Measurements from ENCODE around the gene SRA1.
"Not testable (repeated sequence)": the region's sequence is repeated elsewhere in the genome, so short reads cannot be mapped to it uniquely, and the experiment has no call there.

SRA1 gene

DNA sequence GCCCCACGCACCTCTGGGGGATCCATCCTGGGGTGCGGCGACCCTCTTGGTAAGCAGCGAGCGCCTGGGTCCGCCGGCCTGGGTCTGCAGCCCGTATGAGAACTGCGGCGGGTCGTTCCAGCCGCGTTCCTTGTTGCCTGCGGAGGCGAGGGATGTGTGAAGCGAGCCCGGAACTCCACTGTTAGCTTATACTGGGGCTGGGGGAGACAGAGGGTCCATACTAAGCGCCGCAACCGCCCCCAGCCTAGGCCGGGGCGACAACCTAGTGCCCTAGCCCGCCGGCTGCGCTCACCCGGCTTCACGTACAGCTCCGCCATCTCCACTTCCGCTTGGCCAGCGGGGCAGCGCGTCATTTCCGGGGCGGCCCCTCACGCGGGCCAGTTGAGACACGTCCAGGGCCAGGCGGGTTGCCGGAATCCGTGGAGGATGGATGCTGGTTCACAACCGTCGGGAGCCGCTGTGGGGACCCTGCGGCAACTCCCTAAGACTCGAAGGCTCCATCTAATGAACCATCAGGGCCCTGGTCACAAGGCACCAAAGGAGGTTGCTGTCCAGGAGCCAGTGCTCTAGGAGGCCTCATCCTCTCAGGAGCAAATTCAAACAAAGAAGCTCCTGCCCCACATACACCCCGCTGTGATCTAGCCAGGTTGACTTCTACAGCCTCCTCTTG, at the start of gene SRA1:
SRA1 (minus strand) TSS at position 338 of the 670 bp plus-strand sequence; CDS start at position 317, 21 bp downstream.
- peak; percentile 85 for DNase-seq (ENCODE audit: extremely low spot score, insufficient read length, low read depth)
- peak; percentile 81 for FAIRE-seq

DNA sequence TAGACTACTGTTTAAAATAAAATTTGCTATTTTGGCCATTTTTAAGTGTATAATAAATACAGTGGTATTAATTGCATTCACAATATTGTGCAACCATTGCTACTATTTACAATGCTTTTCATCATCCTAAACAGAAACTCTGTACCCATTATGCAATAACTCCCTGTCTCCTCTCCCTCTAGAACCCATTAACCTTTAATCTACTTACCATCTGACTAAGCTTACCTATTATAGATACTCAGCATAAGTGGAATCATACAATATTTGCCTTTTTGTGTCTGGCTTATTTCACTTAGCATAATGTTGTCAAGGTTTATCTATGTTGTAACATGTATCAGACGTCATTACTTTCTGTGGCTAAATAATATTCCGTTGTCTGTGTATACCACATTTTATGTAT, 49.8 kb upstream of the SRA1 start:
- no peak for DNase-seq (ENCODE audit: extremely low spot score, insufficient read length, low read depth)
- FAIRE-seq = no peak

DNA sequence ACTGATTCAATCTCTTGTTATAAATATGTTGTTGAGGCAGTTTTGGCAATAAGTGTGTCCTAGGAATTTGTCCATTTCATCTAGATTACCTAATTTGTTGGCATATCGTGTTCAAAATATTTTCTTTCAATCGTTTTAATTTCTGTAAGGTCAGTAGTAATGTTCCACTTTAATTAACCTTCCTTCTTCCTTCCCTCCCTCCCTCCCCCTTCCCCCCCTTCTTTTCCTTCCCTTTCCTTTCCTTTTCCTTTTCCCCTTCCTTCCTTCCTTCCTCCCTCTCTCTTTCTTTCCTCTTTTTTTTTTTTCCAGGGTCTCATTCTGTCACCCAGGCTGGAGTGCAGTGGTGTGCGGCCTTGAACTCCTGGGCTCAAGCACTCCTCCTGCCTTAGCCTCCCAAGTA, 48.6 kb upstream of the SRA1 start:
- no peak for DNase-seq (ENCODE audit: extremely low spot score, insufficient read length, low read depth)
- no peak for FAIRE-seq

DNA sequence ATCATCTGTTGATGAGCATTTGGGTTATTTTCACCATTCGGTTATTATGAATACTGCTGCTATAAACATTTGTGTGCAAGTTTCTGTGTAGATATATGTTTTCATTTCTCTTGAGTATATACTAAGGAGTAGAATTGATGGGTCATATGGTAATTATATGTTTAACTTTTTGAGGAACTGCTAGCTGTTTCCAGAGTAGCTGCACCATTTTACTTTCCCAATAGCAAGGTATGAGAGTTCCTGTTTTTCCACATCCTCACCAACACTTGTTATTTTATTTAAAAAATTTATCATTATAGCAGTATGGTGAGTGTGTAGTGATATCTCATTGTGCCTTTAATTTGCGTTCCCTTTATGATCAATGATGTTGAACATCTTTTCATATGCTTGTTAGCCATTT, 46.5 kb upstream of the SRA1 start:
- FAIRE-seq (no peak), DNase-seq (ENCODE audit: extremely low spot score, insufficient read length, low read depth) (no peak)

DNA sequence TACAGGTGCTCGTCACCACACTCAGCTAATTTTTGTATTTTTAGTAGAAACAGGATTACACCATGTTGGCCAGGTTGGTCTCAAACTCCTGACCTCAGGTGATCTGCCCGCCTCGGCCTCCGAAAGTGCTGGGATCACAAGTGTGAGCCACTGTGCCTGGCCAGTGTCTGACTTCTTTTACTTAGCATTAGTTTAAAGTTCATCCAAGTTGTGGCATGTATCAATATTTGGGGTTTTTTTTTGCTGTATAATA, 46.1 kb upstream of the SRA1 start:
- FAIRE-seq; DNase-seq (ENCODE audit: extremely low spot score, insufficient read length, low read depth): not testable (repeated sequence)

DNA sequence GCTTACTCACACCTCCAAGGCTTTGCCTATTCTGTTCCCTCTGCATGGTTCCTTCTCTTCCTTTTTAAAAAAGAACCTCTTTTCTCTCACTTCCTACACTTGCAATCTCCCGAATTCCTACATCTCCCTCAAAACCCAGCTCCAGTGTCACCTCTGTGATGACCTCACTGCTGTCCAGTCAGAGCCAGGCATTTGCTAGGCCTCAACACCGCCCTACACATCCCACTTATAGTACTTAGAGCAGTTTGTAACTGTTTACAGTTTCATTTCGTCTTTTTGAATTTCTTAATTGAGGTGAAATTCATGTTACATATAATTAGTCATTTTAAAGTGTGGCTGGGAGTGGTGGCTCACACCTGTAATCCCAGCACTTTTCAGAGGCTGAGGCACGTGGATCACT, 44.9 kb upstream of the SRA1 start:
- no peak for FAIRE-seq
- DNase-seq (ENCODE audit: extremely low spot score, insufficient read length, low read depth) = no peak

DNA sequence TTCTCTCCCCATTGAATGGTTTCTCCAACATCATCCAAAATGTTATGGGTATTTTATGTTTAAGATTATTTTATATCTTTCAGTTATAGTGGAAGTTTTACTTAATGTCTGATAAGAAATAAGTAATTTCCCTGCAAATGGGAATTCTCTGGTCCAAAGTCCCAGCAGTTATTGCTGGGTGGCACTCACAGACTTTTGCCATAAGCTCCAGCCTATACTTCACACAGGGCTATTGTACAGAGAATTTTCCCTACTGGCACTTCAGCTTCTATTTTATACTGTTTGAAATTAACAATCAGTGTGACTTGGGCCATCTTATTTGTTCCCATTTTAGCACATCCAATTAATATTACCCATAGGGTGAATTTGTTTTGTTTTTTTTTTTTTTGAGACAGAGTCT, 42.8 kb upstream of the SRA1 start:
- DNase-seq (ENCODE audit: extremely low spot score, insufficient read length, low read depth) (no peak), FAIRE-seq (no peak)

DNA sequence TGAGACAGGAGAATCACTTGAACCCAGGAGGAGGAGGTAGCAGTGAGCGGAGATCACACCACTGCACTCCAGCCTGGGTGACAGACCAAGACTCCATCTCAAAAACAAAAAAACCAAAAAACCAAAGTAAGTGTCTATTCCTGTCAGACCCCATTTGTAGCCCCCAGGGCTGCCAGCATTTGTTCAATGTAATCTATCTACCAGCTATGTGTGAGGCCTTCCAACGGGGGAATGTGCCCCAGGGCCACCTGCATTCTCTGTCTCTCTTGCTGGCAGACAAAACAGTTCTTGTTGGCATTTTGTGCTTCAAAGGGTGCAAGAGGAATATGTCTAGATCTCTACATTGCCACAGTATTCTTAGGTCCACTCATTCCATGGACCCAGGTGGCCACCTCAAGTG, 41.6 kb upstream of the SRA1 start:
- no peak for DNase-seq (ENCODE audit: extremely low spot score, insufficient read length, low read depth)
- FAIRE-seq = no peak

DNA sequence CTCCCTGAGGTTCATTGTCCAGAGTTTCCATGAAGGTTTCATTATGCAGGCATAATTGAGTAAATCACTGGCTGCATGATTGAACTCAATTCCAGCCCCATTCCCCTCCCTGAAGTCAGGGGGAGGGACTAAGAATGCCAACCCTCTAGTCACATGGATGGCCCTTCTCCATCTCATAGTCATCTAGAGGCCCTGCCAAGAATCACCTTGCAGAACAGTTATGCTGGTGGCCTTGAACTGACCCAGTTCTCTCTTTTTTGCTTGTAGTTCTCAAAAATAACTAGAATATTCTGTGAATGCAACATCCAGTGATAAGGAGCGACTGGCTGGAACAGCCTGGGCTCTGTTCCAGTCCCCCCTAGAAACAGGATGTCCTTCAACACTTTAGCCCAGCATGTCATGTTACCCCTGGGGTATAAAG, 39.1 kb upstream of the SRA1 start:
- no peak for FAIRE-seq
- DNase-seq (ENCODE audit: extremely low spot score, insufficient read length, low read depth) = no peak

DNA sequence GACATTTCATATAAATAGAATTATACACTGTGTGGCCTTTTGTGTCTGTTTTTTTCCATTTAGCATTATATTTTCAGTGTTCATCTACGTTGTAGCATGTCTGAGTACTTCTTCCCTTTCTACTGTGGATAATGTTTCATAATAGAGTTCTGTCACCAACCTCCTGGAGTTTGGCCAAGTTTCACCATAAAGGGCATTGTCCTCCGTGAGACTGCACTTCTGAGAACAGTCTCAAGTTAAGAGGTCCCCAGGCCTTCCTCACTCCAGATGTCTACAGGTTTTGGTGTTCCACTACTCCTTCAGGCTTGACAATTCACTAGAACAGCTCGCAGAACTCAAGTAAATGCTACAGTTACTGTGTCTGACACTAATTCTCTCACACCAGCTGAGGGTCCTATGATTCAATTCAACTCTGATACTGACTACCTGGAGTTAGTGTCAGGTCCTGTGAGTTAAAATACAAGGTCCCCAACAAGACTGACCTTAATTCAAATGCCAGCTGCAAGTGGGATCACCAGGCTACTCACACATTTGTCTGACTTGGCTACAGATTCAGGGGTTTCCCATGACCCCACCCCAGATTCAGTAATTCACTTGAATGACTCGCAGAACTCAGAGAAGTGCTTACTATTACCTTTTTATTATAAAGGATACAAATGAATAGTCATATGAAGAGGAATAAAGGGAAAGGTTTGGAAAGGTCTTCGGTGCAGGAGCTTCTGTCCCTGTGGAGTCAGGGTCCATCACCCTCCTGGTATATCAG, 38.4 kb upstream of the SRA1 start:
- no peak for DNase-seq (ENCODE audit: extremely low spot score, insufficient read length, low read depth)
- no peak for FAIRE-seq

DNA sequence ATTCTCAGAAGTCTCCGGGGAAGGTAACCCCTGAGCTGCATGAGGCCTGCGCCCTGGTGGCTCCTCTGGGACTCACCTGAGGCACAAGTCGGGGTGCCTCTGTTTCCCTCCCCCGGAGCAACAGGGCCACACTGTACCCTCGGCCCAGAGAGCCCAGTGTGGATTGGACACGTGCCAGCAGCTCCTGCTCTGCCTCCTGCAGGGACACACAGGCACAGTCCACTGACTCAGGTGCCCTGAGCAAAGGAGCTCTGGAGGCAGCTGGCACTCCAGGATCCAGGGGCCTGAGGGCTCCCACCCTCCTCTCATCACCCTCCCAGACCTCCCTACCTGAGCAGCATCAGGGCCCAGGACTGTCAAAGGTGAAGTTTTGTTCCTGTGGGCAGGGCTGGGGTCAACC, 36.9 kb upstream of the SRA1 start:
- no peak for DNase-seq (ENCODE audit: extremely low spot score, insufficient read length, low read depth)
- no peak for FAIRE-seq

DNA sequence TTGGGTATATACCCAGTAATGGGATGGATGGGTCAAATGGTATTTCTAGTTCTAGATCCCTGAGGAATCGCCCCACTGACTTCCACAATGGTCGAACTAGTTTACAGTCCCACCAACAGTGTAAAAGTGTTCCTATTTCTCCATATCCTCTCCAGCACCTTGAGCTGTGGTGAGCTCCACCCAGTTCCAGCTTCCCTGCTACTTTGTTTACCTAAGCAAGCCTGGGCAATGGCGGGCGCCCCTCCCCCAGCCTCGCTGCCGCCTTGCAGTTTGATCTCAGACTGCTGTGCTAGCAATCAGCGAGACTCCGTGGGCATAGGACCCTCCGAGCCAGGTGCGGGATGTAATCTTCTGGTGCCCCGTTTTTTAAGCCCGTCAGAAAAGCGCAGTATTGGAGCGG, 35.8 kb upstream of the SRA1 start:
- not testable (repeated sequence) for DNase-seq (ENCODE audit: extremely low spot score, insufficient read length, low read depth); FAIRE-seq

DNA sequence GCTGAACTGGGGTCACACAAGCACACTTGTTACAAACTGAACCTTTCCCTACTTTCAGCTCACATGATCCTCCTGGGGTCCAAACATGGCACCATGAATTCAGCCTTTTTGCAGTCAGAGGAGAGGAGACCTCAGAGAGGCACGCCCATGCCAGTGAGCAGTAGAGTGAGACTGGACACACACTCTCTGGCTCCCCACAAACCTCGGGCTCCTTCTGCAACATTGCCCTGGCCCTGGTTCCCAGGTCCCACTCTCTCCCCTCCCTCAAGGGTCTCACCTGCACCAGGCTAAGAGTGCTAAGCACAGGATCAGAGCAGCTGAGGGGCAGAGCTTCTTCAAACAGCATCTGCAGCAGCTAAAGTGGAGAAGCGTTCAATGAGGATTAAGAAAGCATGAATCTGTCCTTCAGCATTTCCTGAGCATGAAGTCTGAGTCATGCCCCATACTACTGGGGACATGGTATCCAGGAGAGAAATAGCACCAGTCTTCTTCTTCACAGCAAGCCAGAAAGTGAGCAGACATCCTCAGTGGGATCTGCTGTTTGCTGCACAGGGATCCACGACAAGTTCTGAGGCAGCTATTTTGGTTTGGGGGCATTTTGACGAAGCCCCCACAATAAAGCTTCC, 34.6 kb upstream of the SRA1 start:
- FAIRE-seq (no peak), DNase-seq (ENCODE audit: extremely low spot score, insufficient read length, low read depth) (no peak)

DNA sequence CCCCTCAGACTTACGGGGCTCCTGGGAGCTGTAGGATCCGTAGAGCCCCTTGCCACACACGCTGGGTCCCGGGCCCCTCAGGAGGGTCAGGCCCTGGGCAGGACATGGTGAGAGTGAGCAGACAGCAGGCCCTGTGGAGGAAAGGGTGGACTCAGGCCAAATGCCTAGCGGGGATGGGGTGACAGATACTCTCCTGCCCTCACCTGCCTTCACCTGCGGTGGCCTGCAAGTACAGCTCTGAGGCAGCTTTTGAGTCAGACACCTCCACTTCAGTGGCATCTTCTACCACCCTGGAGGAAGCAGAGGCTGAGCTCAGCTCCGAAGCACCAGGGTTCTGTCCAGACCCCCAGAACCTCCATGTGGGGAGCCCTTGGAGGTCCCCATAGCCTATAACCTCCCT, 33.6 kb upstream of the SRA1 start:
- DNase-seq (ENCODE audit: extremely low spot score, insufficient read length, low read depth) = no peak
- FAIRE-seq = no peak

DNA sequence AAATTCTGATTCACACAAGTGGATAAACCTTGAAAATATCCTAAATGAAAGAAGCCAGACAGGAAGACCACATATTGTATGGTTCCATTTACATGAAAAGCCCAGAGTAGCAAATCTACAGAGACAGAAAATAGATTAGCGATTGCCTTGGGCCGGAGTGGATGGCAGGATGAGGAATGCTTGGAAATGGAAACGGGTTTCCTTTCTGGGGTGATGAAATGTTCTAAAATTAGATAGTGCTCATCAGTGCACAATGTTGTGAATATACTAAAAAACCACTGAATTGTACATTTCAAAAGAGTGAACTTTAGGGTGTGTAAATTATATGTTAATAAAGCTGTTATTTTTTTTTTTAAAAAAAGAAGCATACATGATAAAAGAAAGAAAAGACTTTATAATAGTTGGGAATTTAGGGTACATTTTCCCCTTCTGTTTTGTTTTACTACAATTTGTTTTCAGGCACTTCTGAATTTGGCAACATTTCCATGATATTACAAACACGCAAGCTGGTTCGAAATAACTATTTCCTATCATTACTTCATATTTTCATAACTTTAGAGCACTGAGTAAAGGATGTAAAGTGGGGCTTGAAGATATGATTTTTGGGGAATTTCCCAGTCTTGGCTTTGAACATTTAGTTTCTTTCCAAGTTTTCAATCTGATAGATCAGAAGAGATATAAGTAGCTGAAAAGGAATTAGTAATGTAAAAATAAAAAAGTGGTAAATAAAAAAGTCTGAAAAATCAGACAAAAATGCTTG, 31.2 kb upstream of the SRA1 start:
- FAIRE-seq (no peak), DNase-seq (ENCODE audit: extremely low spot score, insufficient read length, low read depth) (no peak)

DNA sequence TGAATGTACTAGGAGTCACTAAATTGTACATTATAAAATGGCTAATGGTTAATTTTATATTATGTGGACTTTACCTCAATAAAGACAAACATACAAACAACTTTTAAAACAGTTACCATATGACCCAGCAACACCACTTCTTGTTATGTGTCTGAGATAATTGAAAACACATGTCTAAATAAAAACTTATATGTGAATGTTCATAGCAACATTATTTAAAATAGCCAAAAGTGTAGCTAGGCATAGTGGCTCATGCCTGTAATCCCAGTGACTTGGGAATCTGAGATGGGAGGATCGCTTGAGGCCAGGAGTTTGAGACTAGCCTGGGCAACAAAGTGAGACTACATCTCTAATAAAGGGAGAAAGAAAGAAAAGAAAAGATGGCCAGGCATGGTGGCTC, 30.2 kb upstream of the SRA1 start:
- DNase-seq (ENCODE audit: extremely low spot score, insufficient read length, low read depth) (no peak), FAIRE-seq (no peak)

DNA sequence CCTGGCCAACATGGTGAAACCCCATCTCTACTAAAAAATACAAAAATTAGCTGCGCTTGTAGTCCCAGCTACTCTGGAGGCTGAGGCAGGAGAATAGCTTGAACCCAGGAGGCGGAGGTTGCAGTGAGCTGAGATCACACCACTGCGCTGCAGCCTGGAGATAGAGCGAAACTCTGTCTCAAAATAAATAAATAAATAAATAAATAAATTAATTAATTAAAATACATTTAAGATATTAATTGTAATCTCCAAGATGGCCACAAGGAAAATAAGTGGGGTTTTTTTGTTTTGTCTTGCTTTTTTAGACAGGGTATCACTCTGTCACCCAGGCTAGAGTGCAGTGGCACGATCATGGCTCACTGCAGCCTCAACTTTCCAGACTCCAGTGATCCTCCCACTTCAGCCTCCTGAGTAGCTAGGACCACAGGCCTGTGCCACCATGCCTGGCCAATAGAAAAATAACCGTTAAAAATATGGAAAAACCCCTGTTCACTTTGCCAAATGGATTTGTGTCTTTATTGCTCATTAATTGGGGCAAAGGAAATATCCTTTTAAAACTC, 22.0 kb upstream of the SRA1 start:
- DNase-seq (ENCODE audit: extremely low spot score, insufficient read length, low read depth); FAIRE-seq: not testable (repeated sequence)

DNA sequence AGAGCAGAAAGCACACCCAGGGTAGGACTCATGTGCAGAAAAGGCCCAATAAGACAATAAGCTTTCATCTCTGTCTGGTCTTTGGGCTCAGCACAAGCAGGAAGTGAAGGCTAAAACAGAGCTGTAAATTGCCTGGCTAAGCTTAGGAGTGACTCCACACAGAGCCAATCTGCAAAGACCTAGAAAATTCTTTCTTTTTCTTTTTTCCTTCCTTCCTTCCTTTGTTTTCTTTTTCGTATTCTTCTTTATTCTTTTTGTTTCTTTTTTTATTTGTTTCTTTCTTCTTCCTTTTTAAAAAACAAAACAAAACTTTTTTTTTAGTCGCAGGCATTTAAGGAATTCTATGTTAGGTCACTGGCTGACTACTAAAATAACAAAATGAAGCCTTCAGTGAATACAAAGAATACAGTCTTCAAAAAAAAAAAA, 19.5 kb upstream of the SRA1 start:
- DNase-seq (ENCODE audit: extremely low spot score, insufficient read length, low read depth) (no peak), FAIRE-seq (peak; percentile 38)

DNA sequence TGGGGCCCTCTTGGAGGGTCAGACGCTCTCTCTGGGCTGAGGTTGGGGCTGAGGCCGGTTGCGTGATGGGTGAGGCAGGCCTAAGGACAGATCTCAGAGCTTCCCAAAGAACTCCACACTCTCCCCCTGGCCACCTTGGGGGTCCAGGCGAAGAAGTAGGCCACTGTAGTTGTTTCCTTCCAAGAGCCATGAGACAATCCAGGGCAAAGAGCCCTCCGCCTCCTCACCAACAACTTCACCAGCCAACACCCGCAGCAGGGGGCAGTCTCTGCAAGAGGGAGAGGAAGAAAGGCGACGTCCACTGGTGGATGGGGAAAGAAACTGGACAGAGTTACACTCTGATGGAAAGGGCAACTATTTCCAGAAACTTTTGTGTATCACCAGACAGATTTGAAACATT, 18.0 kb upstream of the SRA1 start:
- FAIRE-seq (no peak), DNase-seq (ENCODE audit: extremely low spot score, insufficient read length, low read depth) (no peak)

DNA sequence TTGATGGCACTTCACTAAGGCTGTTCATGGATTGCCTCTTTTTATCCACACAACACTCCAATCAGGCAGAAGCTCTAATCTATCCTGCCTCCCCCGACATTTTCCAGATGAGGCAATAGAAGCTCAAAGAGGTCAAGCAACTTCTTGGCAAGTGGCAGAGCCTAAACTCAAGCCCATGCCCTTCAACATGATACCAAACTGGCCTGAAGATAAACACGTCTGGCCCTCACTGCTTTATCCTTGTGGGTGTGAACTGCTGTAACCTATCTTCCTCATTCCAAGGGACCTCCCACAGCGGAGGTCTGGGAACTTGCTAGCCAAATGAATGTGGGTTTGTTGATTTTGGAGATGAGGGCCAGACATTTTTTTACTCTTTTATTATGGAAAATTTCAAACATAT, 16.9 kb upstream of the SRA1 start:
- DNase-seq (ENCODE audit: extremely low spot score, insufficient read length, low read depth) = no peak
- FAIRE-seq = no peak

DNA sequence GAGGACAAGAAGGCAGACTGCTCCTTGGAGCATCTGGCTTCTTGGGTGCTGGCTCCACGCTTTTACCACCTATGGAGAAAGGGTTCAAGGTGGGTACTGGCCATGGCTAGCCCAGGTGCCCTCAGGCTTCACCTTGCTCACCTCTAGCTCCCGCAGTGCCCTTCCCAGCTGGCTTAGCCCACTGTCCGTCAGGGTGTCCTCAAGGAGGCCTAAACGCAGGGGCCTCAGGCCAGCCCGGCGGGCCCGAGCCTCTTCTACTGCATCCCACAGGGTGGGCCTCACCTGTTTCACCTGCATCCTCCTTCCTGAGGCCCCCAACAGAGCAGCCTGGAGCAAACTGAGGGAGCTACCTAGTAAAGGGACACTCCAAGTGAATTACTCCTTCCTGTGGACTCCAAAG, 16.4 kb upstream of the SRA1 start:
- DNase-seq (ENCODE audit: extremely low spot score, insufficient read length, low read depth) (no peak), FAIRE-seq (no peak)
